Calu3 (cell line): ENCODE data around the gene CA9. TPM values are rescaled to one million over a fixed set of nuclear protein-coding genes. Genes with fewer than 3 reads are reported as not detected.

Experiments
- BruUV-seq: library from RNA; stranded (reverse); fragments of 400-500 nt; replicated peaks from 2 replicates; lab custom pipeline; 2021; lab: Mats Ljungman, UMichigan
- CTCF ChIA-PET: fragments of 300-600 bp; sonication (Branson Sonifier 250); formaldehyde crosslinking; loops from one replicate; lab custom pipeline; 2022; ENCODE audit warnings: antibody characterized with exemption; lab: Charles Lee
- DNase-seq: peaks from one replicate; pipeline ENCODE4 v3.0.0; 2022
- H3K27ac Mint-ChIP-seq: one replicate; pipeline ENCODE4 v1.8.0; 2022; ENCODE audit warnings: mixed read lengths; ENCODE audit not compliant: unreplicated experiment
- H3K27me3 Mint-ChIP-seq: one replicate; pipeline ENCODE4 v1.8.0; 2022; ENCODE audit warnings: mixed read lengths; ENCODE audit not compliant: unreplicated experiment
- H3K36me3 Mint-ChIP-seq: one replicate; pipeline ENCODE4 v1.8.0; 2022; ENCODE audit warnings: mild to moderate bottlenecking, moderate library complexity, mixed read lengths; ENCODE audit not compliant: insufficient read depth, unreplicated experiment
- H3K4me1 Mint-ChIP-seq: one replicate; pipeline ENCODE4 v1.8.0; 2022; ENCODE audit warnings: mild to moderate bottlenecking, low read depth, mixed read lengths; ENCODE audit not compliant: unreplicated experiment
- H3K4me3 Mint-ChIP-seq: one replicate; pipeline ENCODE4 v1.8.0; 2022; ENCODE audit warnings: mild to moderate bottlenecking, low read depth, moderate library complexity, mixed read lengths; ENCODE audit not compliant: unreplicated experiment
- H3K9me3 Mint-ChIP-seq: one replicate; pipeline ENCODE4 v1.8.0; 2022; ENCODE audit warnings: low read depth, mixed read lengths; ENCODE audit not compliant: unreplicated experiment
- intact Hi-C: fragments of 100-400 bp; cut with micrococcal nuclease; formaldehyde crosslinking; loops from one replicate; pipeline ENCODE4 v1.10.0; 2022; ENCODE audit not compliant: unreplicated experiment
- total RNA-seq: library from RNA; stranded (reverse); gene quantifications from 2 replicates; pipeline ENCODE4 v1.2.3, GENCODE V29; 2022
- TF ChIP-seq, protein P1 (sequence below): fragments of 200-600 bp; IDR thresholded peaks from one replicate; pipeline ENCODE4 v1.8.0; 2022; ENCODE audit warnings: antibody characterized with exemption; ENCODE audit not compliant: unreplicated experiment

CA9 gene
- total RNA-seq, 1 experiment from 2014 or later: 0.64 TPM

GRCh38 chr9:35680331-35681105 lies 6.8 kb downstream of the CA9 start:
- peaks cover 8% of the 10 kb centered on the region for H3K4me1 Mint-ChIP-seq
- no peaks in the 10 kb centered on the region for H3K9me3 Mint-ChIP-seq
- no TSS peak for BruUV-seq
- DNase-seq: no peak
- H3K36me3 Mint-ChIP-seq: peaks cover 22% of the 10 kb centered on the region
- CTCF ChIA-PET: interaction anchor here (1.1 kb wide), 1 partner anchor 16 kb away, joined by 4 read pairs; no protein-coding TSS in a partner anchor
- intact Hi-C loops: no loop called here
- no peak overlapping the region for H3K4me3 Mint-ChIP-seq
- no peaks in the 10 kb centered on the region for H3K27me3 Mint-ChIP-seq
- TF ChIP-seq, protein P1, sequence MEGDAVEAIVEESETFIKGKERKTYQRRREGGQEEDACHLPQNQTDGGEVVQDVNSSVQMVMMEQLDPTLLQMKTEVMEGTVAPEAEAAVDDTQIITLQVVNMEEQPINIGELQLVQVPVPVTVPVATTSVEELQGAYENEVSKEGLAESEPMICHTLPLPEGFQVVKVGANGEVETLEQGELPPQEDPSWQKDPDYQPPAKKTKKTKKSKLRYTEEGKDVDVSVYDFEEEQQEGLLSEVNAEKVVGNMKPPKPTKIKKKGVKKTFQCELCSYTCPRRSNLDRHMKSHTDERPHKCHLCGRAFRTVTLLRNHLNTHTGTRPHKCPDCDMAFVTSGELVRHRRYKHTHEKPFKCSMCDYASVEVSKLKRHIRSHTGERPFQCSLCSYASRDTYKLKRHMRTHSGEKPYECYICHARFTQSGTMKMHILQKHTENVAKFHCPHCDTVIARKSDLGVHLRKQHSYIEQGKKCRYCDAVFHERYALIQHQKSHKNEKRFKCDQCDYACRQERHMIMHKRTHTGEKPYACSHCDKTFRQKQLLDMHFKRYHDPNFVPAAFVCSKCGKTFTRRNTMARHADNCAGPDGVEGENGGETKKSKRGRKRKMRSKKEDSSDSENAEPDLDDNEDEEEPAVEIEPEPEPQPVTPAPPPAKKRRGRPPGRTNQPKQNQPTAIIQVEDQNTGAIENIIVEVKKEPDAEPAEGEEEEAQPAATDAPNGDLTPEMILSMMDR: no peak
- no peak overlapping the region for H3K27ac Mint-ChIP-seq

- CTCF ChIA-PET: interaction anchor here (1.1 kb wide), 1 partner anchor 15 kb away, joined by 4 read pairs; no protein-coding TSS in a partner anchor
- H3K4me3 Mint-ChIP-seq: no peak overlapping the region
Observed at GRCh38 chr9:35681341-35682002, 7.7 kb downstream of the CA9 start.

GRCh38 chr9:35682051-35682450 lies 8.3 kb downstream of the CA9 start:
- H3K4me3 Mint-ChIP-seq: no peak overlapping the region
- TF ChIP-seq, protein P1: no peak
- peak overlapping the region; percentile 36 for H3K27ac Mint-ChIP-seq
- peaks cover 25% of the 10 kb centered on the region for H3K36me3 Mint-ChIP-seq
- CTCF ChIA-PET: no interaction called here
- DNase-seq: no peak
- no peaks in the 10 kb centered on the region for H3K9me3 Mint-ChIP-seq
- no TSS peak for BruUV-seq
- H3K27me3 Mint-ChIP-seq: no peaks in the 10 kb centered on the region
- peaks cover 8% of the 10 kb centered on the region for H3K4me1 Mint-ChIP-seq
- intact Hi-C loops: no loop called here

More at GRCh38 chr9:35681341-35682002, 7.7 kb downstream of the CA9 start:
- Mint-ChIP-seq H3K27me3 (no peaks in the 10 kb centered on the region), H3K27ac (no peak overlapping the region), H3K36me3 (peaks cover 25% of the 10 kb centered on the region), H3K9me3 (no peaks in the 10 kb centered on the region), H3K4me1 (peaks cover 8% of the 10 kb centered on the region)
- BruUV-seq: no TSS peak
- intact Hi-C loops: no loop called here
- TF ChIP-seq, protein P1: no peak
- DNase-seq: no peak

DNA sequence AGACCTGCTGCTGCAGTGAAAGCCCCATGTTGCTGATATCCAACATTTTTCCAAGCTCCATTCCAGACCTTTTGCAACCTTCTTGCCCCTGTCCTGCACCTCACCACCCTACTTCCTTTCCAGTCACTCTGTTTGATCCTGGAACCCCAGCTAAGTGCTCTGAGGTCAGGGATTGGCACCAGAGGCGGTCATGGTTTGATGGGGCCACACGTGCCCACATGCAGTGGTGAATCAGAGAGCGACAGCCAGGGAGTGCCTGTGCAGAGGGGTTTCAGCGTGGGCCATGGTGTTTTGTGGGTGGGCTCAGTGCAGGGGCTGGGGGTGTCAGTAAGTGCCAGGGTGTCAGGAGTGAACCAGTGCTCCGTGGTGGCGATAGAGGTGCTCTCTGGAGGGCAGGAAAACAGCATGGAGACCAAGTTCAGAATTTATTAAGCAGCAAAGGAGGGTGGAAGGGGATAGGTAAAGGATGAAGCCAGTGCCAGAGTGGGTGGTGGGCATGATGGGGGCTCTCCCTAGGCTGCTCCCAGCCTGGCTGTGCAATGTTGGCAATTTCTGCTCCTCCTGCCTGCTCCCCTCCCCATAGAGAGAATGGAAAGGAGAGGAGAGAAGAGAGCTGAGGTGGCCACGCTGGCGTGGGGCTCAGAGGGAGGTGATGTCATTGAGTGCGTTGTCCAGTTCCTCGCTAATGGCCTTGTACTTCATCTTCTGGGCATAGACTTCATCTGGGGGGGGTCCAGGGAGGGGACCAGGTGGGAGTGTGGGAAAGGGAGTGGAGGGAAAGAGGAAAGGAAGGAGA lies 9.0 kb downstream of the CA9 start:
- no TSS peak for BruUV-seq
- TF ChIP-seq, protein P1: no peak
- H3K4me1 Mint-ChIP-seq: peaks cover 15% of the 10 kb centered on the region
- H3K27ac Mint-ChIP-seq: peak overlapping the region; percentile 36
- intact Hi-C loops: no loop called here
- no peaks in the 10 kb centered on the region for H3K9me3 Mint-ChIP-seq
- no peaks in the 10 kb centered on the region for H3K27me3 Mint-ChIP-seq
- no peak for DNase-seq
- CTCF ChIA-PET: no interaction called here
- peaks cover 29% of the 10 kb centered on the region for H3K36me3 Mint-ChIP-seq
- no peak overlapping the region for H3K4me3 Mint-ChIP-seq
